GOT3 (cell line): ENCODE data around the gene NEGR1.

Source experiments
- DNase-seq: peaks from one replicate; lab custom pipeline; 2025; ENCODE audit warnings: mixed read lengths; lab: John Stamatoyannopoulos, UW

The NEGR1 gene

GRCh38 chr1:71634159-71634558 lies 648.2 kb downstream of the NEGR1 start:
- no peak for DNase-seq

GRCh38 chr1:71630073-71630472 lies 652.3 kb downstream of the NEGR1 start:
- DNase-seq: no peak

DNA sequence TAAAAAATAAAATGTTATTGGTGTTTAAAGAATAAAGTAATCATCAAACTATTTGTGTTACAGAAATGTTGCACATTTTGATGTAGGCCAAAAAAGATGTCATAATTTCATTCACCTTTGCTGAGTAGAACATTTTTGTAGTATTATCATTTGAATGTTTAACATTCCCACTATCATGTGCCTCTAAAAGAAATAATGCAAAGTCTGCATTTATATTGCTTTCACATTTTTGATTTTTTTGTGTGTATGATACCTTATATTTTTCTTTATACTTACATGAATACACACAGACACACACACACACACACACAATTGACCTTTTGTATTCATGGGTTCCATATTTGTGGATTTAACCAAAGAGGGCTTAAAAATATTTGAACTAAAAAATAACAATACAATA lies 657.3 kb downstream of the NEGR1 start:
- DNase-seq: no peak

DNA sequence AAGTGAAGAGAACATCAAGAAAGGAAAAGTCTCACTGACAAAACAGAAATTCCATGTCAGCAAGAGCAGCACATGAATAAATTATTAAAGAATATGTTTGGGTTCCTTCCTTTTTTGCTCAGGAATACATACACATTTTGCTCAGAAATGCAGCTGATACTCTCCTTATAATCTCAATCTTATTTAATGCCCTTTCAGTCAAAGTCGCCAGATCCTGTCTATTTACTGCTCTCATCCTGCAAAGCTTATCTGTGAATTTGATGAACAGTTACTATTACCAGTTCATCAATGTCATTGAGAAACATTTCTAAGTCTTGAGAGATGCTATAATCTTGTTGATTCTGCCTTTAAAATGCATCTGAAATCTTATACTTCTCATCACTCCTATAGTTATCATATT lies 658.5 kb downstream of the NEGR1 start:
- DNase-seq: no peak

DNA sequence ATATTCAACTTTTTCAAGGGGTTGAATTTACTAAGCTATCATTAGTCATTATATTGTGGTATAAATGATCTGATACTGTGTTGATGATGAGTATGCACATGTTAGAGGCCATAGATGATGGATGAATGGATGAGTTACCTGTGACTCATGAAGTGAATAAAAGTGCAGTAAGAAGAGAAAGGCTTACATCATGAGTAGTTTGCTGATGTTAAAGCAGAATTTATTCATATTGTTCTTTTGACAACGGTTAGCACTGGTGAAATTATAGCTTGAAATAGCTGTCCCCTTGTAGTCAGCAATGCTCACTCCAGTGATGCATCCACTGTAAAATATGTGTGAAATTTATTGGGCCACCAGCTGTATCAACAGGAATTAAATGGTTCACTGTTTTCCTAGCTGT lies 660.6 kb downstream of the NEGR1 start:
- DNase-seq: no peak

DNA sequence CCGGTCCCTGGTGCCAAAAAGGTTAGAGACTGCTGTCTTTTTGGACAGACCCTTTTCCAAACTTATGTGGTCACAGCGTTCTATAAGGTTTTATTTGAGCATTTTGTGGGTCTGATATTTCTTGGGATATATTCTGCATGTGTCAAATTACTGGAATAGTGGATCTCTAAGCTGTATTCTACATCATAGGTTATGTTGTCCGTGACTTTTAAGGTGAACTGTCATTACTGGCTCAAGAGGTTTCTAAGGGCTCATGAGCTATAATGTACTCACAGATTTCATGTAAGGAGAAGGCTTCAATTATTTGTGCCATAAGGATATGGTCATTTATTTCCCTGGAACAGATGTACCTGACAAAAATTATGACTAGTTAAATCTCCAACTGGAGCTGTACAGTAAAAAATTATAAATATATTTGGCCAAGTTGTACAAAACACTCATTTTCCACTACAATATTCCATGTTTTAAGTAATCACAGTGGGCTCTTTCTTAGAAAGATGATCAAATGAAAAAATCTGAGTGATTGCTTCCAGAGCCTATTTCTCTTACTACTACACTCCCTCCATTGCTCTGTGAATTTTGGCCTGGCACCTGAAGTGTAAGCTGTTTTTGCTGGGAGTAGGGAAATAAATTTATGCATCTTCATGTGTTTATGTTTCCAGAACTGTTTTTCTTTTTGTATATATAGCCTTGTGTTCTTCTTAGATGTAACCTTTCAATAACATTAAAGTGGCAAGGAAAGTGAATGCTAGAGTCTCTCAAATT lies 663.4 kb downstream of the NEGR1 start:
- DNase-seq: no peak

DNA sequence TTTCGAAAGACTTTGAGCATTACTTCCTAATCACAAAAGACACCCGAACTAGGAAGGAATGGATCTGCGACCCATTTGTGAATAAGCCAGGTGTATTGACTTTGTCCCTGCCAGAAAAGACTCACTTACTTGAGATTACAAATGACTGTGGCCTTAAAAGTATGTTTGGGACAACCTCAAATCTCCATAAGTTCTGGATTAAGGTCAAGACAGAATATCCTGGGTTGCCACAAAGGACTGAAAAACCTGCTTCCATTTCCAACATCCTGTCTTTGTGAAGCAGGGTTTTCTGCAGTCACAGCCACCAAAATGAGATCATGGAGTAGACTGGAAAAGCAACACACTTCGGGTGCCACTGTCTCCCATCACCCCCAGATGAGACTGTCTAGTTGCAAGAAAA lies 664.1 kb downstream of the NEGR1 start:
- no peak for DNase-seq

DNA sequence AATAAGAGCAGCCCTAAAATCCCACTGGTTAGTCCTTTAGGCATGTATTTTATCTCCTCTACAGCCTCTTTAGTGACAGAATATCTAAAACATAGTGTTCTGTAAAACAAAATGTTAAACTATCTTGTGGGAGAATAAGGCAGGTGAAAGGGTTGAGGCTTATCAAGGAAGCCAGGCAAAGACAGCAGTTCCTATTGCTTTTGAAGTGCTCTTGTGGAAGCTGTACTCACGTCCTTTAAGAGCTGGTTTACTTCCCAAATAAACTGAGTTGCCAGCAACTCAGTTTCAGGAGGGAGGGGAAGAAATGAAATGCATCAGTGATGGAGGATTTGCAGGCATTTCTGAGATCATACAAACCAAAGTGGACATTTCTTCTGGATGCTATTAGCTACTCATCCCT lies 671.9 kb downstream of the NEGR1 start:
- DNase-seq: no peak

GRCh38 chr1:71603044-71603776 lies 679.1 kb downstream of the NEGR1 start:
- DNase-seq: no peak

- DNase-seq: no peak
These were observed 682.3 kb downstream of the NEGR1 start for GRCh38 chr1:71600023-71600422.

DNA sequence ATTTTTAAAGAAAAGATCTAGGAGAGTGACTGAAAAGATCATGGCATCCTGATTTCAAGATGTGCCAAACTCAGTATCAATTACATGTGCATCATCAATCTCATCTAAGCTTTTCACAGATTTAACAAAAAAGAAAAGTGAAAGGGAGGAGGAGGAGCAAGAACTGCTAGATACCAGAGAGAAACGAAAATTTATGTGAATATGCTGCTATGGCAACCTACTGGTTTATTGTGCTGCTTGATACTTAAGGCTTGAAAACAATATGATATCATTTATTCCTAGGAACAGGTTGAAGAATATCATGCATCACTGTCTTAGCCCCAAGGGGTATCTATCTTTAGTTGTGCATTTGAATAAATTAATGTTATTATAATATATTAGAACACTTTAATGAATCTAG lies 683.0 kb downstream of the NEGR1 start:
- DNase-seq: no peak

GRCh38 chr1:71593523-71593922 lies 688.8 kb downstream of the NEGR1 start:
- no peak for DNase-seq

- no peak for DNase-seq
These were observed 689.6 kb downstream of the NEGR1 start for GRCh38 chr1:71592646-71593274.

GRCh38 chr1:71589005-71589404 lies 693.3 kb downstream of the NEGR1 start:
- DNase-seq: no peak

DNA sequence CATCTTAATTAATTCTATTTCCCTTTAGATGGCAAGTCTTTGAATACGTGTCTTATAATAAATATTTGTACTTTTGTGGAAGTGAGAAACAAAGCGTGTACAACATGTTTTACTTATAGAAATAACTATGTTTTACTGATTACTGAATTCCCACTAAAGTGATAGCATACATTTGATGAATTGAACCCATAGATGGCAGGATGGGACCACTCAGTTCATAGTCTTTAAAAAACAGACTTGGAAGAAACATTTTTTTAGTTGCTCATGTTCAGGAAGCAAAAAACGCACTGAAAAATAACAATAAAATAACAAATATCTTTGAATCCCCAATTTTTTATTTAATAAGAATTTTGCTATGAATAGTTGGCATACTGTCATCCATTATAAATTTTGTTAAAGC lies 694.4 kb downstream of the NEGR1 start:
- no peak for DNase-seq

DNA sequence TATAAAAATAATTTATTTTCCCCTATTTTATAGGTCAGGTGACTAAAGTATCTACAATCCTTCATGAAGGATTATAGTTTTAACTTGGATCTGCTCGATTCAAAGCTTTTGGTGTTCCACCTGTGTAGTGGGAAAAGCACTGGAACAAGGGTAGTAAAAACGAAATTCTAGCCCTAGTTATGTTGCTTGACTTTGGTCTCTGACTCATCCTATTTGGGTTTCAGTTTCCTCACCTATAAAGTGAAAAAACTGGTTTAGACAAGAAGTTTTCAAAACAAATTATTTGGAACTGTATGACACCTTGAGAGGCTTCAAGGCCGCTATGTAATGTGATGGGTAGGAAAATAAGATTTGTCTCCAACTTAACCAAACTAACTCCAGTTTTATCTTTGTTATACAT lies 696.3 kb downstream of the NEGR1 start:
- DNase-seq: no peak

GRCh38 chr1:71583756-71584155 lies 698.6 kb downstream of the NEGR1 start:
- DNase-seq: no peak

DNA sequence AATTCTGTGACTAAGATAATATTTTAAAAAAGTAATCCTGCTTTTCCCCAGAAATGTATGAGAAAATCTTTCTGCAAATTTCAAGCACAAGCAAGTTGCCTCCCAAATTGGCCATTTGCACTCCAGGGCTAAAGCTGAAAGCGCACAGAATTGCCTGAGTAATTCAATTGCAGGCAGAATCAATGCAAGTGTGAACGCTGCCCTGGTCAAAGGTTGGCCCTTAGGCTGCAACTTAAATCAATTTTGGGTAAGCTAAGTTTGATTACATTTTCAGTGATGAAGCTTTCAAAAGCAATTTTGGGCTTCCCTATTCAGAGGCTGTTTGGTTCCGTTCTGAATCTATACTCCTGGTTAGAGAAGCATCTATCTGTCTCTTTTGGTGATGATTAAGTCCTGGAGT lies 699.7 kb downstream of the NEGR1 start:
- DNase-seq: no peak

GRCh38 chr1:71577451-71578131 lies 704.7 kb downstream of the NEGR1 start:
- no peak for DNase-seq

GRCh38 chr1:71572038-71572437 lies 710.3 kb downstream of the NEGR1 start:
- no peak for DNase-seq

DNA sequence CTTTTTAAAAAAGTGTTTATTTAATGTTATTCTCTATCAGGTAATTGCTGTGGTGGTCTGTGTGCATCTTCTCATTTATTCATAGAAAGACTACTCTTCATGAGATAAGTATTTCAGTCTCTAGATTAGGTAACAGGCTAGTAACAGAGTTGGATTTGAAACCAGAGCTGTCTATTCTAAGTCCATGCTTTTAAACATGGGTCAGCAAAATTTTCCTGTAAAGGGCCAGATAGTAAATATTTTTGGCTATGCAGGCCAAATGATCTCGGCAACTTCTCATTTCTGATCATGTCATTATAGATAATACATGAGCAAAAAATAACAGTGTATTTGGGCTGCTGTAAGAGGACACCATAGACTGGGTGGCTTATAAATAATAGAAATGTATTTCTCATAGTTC lies 715.9 kb downstream of the NEGR1 start:
- DNase-seq: no peak

GRCh38 chr1:71565831-71566230 lies 716.5 kb downstream of the NEGR1 start:
- no peak for DNase-seq

DNA sequence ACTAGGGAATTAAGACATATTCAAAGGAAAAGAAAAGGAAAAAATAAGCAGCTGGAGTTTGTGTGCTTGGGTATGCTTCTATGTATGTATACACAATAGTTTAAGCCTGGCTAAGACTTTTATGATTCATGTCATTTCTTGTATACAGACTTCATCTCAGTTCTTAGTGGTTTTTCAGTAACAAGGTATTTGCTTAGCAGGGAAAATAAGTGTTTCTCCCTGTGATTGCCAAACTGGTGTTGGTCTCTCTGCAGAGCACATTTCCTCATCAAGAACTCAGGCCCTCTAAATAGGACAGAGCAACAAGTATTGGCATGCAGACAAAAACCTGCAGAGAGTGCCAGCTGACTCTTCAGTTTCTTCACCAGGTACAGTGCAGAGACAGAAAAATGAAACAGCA lies 717.1 kb downstream of the NEGR1 start:
- no peak for DNase-seq
